Globus pallidus (tissue), 1 donor: ENCODE measurements around the gene FMNL2.

Experiments used
- DNase-seq: peaks from one replicate; pipeline ENCODE4 v3.0.0-alpha.2; 2015; ENCODE audit warnings: low spot score

Gene FMNL2

DNA sequence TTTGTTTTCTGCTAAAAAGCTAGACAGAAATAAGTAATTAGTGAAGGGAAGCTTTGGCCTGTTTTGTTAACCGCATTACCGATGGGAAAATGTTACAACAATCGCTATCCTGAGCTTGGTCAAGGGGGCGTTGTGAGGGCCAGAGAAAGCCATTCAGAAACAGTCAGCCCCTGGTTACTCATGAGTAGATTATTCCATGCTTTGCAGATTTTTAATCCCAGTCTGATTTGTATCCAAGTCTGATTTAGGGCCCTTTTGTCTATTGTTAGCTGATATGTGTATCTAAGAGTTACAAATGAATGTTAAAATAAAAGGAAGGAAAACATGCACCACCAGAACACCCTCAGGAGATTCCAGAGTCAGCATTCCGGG lies 283.2 kb downstream of the FMNL2 start:
- no peak for DNase-seq

DNA sequence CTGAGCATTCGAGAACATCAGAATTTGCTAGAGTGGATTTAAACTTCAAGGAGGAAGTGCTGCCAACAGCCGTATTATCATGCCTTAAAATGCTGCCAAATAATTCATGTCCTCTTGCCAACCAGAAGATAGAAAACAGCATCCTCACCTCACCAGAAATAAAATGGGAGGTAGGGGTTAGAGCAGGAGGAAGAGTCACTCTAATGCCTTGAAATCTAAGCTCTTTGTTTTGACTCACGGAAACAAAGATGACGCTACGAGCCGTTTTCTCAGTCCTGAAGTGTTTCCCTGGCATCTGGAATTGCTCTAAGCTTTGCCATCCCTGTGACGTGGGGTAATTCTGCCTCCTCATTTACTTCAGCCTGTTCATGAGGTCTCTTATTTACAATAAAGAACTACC lies 285.2 kb downstream of the FMNL2 start:
- no peak for DNase-seq

DNA sequence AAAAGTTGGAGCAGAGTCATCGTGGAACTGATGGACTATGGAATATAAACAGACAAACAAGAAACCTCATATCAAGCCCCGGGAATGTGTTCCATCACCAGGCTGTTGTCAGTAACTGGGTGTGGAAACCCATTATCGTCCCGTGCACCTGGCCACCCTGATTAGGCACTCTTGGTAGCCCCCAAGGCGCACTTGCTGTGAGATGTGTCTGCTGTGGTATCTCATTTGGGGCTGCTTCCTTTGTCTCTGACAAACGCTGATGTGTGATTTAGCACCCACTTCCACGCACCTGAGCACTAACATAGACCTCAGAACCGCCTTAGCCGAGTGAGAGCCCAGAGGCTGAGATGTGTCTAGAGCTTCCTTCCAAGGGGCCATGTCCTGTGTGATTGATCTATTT lies 286.0 kb downstream of the FMNL2 start:
- no peak for DNase-seq

DNA sequence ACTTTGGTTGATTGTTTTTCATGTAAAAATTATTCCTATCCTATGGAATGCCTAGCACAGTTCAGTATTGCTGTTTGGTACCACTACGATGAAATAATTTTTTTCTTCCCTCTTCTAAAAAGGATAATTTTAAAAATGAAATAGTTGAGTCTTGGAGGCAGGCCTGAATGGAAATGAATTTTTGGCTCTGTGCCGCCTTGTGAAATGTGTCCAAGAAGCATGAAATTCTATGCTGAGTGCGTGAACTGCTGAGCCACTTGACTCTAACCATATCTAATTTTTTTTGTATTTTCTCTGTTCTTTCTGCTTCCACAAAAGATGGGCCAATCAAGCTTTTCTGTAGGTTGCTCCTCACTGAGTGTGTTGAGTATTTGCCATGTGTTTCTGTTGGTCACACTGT lies 287.2 kb downstream of the FMNL2 start:
- DNase-seq = no peak

DNA sequence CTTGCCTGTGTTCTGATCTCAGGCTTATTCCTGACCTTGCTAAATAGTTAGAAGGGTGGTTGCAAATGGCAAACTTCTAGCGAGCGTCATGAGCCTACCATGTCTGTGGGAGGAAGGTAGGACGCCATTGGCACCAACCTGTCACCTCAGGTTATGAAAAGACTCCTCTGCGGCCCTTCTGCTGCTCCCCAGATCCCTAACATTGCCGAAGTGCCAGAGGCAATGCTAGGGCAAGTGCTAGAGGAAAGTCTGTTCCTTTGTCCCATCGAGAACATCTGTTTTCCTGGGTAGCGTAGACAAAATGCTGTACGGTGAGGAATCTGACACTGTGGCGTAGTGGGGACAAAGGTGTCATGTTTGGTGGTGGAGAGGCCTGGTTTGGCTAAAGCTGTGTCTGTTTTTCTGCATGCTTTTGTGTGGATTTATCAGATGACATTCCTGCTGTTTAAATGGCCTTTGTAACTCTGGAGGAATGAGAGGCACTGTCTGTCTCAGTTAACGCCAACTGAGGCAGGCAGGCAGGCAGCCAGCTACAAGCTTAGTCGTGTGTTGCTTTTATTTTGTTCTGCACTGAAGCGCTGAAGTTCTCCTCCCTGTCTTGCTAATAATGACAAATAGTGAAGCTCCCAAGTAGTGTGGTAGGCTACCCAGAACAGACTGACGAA lies 288.2 kb downstream of the FMNL2 start:
- DNase-seq = no peak

DNA sequence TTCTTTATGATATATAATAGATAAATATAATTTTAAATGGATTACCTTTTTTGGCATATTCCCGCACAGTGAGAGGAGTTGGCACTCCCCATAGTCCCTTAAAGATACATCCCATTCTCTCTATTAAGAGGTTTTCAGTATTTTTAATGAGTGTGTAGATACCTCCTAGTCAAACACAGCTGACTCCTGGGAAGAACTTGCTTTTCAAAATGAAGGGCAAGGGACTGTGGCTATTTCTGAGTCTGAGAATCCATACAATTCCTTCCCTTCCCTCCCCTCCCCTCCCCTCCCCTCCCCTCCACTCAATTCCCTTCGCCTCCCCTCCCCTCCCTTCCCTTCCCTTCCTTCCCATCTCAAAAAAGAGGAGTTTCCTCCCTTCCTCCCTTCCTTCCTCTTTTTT lies 288.8 kb downstream of the FMNL2 start:
- no peak for DNase-seq

DNA sequence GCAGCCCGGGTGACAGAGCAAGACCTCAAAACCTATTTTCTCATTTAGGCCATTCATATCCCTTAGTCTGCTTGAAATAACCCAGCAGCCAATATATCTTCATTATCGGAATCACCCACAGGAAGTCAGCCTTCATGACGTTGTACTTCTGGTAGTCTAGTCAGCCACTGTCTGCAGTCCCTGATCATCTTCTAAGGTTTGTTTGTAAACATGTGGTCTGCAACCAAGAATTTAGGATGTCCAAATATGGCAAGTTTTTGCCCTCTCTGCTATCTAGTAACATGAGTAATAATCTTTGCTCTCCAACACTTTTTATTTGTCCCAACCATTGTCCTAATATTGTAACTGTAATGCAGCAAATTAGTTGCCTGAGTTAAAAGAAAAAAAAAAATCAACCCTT lies 289.8 kb downstream of the FMNL2 start:
- no peak for DNase-seq

DNA sequence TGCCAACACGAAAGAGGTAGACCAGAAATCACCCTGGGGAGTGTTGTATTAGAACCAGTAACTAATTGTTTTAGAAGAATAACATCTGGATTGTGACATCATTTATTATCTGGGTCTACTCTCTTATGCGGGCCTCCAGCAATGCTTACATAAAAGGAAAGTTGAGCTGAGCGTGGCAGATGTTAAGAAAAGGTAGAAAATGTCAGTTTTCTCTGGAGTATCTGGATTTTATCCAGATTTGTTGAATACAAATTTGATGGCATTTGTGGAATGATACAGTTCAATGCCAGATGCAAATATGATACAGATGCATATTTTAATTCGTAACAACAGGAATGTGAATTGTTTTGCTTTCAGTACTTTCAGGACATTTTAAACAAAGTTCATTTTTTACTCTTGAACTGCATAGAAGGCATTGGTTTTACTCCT lies 292.0 kb downstream of the FMNL2 start:
- DNase-seq = no peak

DNA sequence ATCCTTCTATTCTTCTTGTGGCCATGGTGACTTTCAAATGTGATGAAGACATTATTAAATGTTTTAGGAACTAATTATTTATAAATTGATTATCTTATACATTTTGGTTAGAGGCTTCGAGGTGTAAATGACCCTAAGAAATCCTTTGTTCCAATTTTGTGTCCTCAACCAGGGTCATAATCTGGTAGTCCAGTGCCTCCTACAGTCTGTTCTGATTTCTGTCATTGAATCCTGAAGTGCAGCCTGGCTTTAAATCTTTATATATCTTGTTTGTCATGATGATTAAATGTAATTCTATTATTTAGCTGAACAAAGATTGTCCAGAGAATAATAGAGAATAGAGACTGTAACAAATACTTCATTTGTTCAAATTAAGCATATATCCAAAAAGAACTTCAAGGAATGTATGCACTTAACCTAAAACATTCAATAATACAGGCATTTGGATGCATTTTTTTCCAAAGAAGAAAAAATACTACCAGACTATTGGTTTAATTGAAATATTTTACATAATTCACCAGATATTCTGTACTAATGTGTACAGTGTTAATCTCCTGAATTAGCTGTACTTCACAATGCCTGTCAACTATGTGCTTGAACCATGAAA lies 292.5 kb downstream of the FMNL2 start:
- peak; percentile 75 for DNase-seq

DNA sequence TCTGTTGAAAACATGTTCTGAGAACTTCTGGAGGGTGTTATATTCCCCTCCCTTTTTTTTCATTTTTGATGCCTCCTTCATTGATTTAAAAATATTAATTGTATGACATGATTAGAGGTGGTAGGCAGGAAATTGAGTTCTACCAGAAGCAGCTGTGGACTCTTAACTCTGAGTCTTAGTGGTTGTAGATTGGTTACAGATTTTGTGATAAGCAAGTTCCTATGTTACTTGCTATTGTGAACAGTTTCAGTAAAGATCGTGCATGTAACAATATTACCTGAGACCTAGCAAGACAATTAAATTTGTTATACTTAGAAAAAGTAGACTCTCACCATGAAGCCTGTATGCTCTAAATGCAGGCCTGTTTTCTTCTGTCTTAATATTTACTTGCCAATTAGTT lies 294.2 kb downstream of the FMNL2 start:
- DNase-seq = no peak

DNA sequence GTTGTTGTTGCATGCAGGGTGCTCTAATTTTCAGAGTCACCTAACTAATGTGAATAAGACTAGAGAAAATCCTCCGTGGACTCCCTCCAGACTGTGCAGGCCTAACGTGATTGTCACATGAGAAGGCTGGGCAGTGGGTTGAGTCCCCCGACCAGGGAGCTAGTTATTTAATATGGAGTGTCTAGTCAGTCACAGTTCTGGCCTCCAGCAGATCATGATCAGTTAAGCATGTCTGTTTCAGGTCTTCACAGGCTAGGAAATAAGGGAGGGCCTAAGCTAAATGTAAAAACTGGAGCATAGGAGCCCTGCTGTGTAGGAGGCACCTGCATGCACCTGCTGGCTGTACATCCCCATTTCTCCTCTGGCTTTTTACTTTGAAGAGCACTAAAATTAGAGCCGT lies 295.5 kb downstream of the FMNL2 start:
- no peak for DNase-seq

DNA sequence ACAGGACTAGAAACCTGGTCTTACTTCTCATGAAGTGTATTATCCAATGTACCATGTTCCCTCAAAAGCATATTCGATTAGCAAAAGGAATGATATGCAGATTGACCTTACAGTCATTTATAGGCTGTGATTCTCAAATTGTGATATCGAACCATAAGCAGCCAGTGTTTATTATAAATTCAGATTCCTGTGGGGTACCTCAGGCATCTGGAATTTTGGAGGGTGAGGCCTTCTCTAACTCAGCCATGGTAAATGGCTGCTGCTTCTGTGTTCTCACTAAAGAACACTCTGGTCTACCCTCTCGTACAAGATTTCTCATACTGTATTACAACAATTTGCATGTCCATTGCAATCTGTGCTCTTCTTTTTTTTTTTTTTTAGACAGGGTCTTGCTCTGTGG lies 297.8 kb downstream of the FMNL2 start:
- DNase-seq = no peak

DNA sequence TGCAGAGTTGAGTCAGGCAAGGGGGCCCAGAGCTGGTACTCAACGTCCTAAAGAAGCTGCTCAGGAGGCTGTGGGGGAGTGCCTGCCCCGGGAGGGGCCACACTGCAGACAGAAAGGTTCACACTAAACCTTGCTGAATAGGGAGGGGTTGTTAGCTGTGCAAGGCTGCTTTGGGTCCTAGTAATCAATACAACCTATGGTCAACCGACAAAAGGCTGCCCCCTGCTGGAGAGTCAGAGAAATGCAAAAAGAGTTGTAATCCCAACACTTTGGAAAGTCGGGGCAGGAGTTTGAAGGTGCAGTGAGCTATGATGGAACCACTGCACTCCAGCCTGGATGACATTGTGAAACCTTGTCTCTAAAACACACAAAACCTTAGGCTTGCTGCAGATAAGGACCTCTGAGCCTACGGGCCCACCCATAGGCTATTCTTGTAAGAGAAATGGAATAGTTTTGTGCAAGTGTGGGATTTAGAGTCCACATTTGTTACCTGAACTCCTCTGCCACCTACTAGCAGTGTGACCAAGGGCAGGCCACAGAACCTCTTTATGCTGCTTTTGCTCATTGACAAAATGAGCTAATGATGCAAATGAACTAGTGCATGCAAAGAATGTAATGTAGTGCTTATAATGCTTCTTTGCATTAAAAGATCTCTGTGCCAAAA lies 300.8 kb downstream of the FMNL2 start:
- DNase-seq = peak; percentile 59

DNA sequence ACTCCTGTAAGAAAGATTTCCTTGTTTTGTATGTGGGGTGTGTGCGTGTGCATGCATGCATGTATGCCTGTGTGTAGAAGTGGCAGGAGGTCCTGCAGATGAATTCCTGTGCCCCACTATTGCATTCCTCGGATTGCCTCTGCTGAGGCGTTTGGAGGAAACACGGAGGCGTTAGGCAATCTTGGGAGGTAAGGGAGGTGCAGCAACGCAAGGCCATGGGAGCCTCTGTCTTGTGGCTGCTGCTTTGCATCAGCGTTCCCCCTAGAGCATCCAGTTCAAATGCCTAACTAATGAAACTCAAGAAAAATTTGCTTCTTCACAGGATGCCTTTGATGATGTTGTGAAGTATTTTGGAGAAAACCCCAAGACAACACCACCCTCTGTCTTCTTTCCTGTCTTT lies 302.3 kb downstream of the FMNL2 start:
- DNase-seq = no peak

DNA sequence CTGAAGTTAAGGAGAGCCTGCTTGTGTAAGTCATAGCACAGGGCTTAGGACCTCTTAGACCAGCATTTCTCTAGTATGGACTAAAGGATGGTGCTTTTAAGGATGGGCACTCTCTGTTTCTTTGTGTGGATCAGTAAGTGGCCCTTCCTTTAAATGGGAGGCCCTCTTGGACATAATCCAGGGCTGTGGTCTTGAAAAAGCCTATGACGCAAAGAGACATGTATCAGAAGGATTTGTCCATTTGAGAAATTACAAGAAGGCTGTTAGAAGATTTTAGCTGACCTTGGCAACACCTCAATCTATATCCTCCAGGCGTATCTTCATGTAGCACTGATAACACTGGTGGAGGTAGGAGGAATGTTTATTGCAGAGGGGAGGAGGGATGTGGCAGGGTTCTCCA lies 303.1 kb downstream of the FMNL2 start:
- no peak for DNase-seq

DNA sequence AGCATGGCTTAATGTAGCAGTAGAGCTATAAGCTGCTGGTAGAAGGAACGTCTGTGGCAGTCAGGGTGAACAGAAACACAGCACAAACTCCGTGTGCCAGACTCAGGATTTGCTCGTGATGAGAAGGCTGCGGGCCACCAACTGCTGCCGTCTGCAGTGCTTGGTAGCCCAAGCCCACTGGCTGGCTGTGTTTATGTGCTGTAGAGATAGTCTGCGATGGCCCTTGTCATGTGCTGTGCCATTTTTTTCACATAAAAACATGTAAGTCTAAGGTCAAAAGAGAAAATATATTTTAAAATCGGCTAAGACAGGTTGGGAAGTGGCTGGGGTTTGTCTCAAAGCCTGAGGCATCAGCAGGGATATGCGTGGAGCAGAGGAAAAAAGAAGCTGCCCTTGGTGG lies 303.6 kb downstream of the FMNL2 start:
- no peak for DNase-seq

DNA sequence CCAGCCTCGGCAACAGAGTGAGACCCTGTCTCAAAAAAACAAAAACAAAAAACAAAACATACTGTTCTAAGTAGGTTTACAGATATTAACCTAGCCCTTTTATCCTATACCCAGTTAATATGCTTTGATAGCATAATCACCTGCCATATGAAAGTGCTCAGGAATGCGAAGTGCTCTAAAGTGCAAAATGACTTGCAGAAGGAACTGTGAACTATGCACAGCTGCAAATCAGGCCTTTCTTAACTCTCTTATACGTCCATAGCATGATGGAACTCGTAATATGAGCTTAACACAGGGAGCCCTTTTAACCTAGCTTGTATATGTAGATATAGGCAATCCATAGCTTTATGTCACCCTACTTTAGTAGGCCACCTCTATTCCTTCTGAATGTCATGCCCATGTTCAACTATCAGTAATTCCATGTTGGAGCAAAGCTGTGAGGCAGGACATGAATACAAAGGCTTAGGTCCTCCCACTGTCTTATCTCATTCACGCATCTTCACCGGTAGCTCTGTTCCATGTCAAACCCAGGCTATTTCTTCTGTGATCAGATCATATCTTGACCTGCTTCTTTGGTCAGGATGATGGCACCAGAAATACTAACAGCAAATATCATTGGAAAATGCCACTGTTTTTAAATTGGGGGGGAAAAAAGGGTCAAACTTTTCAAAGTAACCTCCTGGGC lies 309.4 kb downstream of the FMNL2 start:
- DNase-seq = no peak

DNA sequence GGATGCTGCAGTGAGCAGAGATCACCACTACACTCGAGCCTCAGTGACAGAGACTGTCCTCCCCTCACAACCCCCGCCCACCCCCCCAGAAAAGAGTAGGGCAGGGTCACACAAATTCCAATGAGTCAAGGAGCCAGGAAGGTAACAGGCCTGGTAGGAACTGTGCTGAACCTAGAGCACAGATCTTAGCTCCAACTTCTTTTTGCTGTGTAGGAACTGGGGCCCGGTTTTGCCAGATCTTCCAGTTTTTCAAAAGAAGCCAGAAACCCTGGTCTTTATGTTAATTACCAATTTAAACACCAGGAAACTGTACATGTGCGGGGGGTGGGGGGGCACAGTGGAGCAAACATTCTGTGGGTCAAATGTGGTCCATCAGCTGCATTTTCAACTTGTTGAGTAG lies 311.3 kb downstream of the FMNL2 start:
- DNase-seq = no peak

DNA sequence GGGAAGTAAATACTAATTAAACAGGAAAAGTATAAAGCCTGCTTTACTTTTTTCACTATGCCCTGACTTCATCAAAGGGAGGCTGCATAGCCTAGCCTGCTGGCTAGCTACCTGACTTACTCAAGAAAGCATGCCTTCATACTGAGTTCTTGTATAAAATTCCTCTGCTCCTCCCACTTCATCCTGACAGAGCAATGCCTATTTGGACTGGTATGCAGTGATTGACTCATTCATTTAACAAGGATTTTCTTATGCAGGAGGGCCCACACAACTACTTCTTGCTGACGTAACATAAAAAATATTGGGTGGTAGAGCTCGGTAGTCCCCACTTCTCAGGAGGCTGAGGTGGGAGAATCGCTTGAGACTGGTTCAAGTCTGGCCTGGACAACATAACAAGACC lies 311.8 kb downstream of the FMNL2 start:
- no peak for DNase-seq

DNA sequence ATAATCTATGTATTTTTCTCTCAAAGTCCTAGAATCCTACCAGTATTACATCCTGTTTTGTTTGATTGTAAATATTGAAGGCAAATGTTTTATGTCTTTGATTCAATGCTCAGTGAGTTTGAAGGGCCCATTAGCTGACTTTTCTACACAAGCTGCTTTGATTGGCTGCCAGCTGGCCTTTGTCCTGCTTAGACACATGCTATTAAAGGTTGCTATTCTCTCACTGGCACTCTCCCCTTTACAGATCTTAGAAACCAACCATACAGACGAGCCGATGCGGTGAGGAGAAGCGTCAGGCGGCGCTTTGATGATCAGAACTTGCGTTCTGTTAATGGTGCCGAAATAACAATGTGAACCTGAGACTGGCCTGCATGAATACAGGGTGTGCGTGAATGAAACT lies 312.6 kb downstream of the FMNL2 start:
- peak; percentile 46 for DNase-seq

DNA sequence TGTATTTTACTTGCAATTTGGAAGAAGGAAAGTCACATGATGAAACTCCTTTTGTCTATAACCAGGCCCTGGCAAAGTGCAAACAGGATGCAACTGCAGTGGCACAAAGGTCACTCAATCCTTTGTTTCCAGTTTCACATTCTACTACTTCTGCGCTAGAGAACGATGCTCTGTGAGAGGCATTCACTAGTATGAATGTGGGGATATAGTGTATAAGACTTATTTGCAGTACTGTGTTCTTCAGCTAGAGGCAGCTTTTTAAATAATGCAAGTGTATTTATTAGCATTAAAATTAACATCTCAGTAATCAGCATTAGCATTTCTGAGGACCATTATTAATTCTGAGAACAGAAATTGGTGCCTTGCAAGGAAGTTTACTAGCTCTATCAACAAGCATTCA lies 313.4 kb downstream of the FMNL2 start:
- no peak for DNase-seq

DNA sequence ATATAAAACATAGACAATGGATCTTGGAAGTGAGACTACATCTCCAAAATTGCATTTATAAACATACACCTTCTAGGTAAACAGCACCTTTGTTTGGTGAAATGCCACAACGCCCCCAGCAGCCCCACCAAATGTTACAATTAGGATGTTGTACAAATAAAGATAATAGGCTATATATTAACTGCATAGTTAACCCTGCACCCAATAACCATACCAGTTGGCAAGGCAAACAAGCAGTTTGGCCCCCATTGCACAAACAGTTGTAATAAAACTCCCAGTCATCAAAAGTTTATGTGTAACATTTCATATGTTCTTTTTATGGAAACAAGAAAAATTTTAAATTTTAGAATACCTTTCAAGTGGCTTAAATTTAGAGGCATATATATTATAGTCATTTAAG lies 315.0 kb downstream of the FMNL2 start:
- no peak for DNase-seq

DNA sequence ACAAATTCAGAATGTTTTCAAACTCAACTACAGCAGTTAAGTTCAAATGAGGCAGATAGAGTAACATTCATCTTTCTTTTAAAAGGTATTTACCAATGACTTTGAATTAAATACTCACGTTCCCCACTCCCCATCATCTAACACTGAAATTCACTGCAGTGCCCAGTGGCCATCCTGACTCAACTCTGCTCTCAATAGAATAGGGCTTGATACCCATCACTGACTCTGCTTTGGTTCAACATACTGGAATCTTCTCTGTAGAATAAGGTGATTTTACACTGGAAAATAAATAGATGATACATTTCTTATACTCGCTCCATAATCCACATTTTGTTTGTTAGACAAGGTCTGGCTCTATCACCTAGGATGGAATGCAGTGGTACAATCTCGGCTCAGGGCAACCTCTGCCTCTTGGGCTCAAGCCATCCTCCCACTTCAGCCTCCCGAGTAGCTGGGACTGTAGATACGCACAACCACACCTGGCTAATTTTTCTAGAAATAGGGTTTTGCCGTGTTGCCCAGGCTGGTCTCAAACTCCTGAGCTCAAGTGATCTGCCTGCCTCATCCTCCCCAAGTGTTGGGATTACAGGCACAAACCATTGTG lies 315.9 kb downstream of the FMNL2 start:
- no peak for DNase-seq
